UCSD-AML1 (cell line): ENCODE data around the gene ALG6.

Experiments
- DNase-seq: peaks from one replicate; lab custom pipeline; 2025; ENCODE audit not compliant: unreplicated experiment; lab: John Stamatoyannopoulos, UW

Gene ALG6

GRCh38 chr1:63367215-63368103 is at the start of gene ALG6:
ALG6 (plus strand) TSS chr1:63367627; CDS start chr1:63370978, 3,351 bp downstream.
- DNase-seq: peak; percentile 97

DNA sequence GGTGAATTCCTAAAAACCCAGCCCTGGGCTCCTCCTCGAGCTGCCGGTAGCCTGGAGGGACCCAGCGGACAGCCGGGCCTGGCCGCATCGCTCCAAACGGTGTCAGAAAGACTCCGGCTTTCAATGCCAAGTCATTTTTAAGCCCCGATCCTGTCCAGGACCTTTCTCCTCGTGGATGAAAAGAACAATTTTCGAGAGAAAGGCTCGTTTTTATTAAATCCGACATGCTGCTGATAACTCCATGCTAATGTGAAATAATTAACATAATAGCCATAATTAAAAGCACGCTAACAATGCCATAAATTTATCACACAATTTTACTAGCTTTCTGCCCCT is 49.6 kb upstream of the ALG6 start:
- no peak for DNase-seq

DNA sequence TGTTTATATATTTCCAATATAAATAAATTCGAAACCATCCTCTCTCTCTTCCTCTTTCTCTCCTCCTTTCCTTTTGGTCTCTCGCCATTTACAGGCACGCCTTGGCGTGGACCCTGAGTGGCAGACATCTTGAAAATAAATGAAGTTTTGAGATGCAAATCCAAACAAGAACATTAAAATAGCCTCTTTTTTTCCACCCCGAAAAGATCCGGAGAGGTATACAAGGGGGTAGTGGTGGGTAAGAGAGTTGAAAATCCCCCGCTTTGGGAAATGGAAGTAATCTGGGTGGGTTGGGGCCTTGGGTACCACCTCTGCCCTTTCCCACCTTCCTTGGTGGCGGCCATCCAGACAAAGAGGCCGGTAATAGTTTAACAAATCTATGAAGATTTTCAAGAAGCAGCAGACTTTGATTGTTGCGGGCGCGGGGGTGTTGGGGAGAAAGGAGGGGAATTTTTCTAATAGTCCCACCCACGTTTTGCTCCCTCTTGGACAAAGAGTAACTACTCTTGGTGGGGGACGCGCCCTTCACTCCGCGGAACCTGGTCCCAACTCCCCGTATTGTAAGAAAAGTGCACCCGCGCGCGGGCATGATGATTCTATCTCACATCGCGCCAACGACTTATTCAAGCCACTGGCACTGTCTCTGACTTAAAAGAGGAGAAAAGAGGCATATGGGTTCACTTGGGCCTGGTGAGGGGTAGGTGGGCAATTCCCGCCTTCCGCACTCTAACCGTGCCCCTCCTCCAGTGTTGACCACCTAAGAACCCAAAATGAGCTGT is 49.0 kb upstream of the ALG6 start:
- no peak for DNase-seq

GRCh38 chr1:63319046-63320021 is 48.1 kb upstream of the ALG6 start:
- DNase-seq: no peak

DNA sequence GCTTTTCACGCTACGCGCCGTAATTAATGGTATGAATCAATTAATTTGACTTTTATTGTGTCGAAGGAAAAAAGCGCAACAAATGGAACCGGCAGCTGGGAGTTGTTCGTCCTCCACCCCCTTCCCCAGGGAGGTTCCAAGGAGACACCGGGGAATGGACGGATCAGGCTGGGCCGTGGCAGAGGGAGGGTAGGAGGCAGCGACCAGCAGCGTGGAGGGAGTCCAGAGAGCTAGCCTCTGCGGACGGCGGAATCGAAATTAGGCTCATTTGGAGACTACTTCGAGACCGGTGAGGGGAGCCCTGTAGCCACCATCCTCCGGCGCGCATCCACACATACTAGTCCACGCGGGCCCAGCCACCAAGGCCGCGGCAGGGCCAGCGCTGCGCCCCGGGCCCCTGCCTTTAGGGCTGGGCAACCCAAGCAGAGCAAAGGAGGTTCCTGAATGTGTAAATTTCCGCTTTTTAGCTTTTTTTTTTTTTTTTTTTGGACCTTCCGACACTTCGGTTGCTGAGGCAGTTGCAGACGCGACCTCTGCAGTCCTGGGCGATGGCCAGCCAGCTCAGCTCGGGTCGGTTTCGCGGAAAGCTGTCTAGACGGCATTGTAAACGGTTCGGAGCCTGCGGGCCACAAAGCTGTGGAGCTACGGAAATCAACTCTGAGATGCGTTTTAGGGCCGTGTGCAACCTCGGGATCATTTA is 47.3 kb upstream of the ALG6 start:
- DNase-seq: no peak

- no peak for DNase-seq
These were observed 46.2 kb upstream of the ALG6 start for GRCh38 chr1:63321066-63321784.

- DNase-seq: no peak
These were observed 45.7 kb upstream of the ALG6 start for GRCh38 chr1:63321785-63322113.

GRCh38 chr1:63322114-63322943 is 45.1 kb upstream of the ALG6 start, which contains the start of gene FOXD3:
FOXD3 (plus strand) TSS chr1:63322567; CDS start chr1:63323059, 492 bp downstream.
- DNase-seq: no peak

DNA sequence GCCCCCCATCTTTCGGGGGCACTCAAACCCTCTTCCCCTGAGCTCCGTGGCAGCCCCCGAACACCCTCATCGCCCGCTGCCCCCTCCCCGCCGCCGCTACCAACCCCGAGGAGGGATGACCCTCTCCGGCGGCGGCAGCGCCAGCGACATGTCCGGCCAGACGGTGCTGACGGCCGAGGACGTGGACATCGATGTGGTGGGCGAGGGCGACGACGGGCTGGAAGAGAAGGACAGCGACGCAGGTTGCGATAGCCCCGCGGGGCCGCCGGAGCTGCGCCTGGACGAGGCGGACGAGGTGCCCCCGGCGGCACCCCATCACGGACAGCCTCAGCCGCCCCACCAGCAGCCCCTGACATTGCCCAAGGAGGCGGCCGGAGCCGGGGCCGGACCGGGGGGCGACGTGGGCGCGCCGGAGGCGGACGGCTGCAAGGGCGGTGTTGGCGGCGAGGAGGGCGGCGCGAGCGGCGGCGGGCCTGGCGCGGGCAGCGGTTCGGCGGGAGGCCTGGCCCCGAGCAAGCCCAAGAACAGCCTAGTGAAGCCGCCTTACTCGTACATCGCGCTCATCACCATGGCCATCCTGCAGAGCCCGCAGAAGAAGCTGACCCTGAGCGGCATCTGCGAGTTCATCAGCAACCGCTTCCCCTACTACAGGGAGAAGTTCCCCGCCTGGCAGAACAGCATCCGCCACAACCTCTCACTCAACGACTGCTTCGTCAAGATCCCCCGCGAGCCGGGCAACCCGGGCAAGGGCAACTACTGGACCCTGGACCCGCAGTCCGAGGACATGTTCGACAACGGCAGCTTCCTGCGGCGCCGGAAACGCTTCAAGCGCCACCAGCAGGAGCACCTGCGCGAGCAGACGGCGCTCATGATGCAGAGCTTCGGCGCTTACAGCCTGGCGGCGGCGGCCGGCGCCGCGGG is 44.2 kb upstream of the ALG6 start:
- DNase-seq: peak; percentile 23

DNA sequence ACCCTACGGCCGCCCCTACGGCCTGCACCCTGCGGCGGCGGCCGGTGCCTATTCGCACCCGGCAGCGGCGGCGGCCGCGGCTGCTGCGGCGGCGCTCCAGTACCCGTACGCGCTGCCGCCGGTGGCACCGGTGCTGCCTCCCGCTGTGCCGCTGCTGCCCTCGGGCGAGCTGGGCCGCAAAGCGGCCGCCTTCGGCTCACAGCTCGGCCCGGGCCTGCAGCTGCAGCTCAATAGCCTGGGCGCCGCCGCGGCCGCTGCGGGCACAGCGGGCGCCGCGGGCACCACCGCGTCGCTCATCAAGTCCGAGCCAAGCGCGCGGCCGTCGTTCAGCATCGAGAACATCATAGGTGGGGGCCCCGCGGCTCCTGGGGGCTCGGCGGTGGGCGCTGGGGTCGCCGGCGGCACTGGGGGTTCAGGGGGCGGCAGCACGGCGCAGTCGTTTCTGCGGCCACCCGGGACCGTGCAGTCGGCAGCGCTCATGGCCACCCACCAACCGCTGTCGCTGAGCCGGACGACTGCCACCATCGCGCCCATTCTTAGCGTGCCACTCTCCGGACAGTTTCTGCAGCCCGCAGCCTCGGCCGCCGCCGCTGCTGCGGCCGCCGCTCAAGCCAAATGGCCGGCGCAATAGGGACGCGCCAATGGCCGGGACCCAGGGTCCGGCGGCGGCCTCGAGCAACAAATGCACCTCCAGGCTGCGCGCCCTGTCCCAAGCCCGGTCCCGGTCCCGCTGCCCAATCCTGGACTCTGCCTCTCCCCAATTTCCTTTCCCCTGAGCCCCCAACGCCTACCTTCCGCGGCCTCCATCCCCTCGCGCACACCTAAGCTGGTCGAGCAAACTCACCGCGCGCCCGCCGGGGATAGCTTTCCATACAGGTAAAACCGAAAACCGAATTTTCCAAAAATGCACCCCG is 43.3 kb upstream of the ALG6 start:
- DNase-seq: no peak

DNA sequence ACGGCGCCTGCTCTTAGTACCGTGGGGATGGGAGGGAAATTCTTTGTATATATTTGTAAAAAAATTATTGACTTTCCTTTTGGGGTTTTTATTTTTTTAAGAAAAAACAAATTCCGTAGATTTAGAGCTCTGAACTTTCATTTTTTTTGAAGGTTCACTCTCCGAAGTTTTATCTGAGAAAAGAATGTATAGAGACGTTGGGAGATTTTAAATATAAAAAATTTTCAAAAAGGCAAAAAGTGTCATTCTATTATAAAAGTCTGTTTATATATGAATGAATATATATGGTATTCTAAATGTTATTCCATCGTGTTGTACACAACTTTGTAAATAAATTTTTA is 42.7 kb upstream of the ALG6 start:
- DNase-seq: no peak

DNA sequence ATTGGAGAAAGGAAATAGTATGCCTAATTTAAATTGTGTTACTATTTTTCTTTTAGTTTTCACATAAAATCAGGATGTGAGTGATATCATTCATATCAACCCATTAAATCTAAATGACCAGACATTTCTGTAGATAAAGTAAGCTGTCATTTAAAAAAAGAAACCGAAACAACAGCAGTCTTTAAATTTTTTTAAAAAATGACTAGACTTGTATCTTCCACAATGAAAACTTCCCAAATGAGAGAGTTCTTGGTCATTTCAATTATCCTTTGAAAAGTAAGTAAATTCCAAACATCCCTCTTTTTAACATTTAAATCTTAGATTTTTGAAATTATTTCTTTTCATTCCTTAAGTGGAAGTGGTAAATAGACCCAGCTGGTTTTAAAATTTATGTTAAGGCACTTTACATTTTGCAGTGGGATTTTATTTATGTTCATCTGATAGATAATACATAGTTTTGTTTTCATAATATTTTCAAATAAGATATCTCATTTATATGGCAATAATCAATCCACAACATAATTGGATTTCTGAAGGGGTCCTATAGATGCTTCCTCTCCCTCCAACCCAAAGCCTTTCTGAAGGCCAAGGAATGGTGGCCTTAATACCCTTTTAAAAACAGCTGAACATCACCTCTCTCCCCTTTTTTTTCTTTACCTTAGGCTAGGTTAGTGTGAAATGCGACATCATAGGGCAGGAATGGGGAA is 42.0 kb upstream of the ALG6 start:
- DNase-seq: no peak

GRCh38 chr1:63326106-63326472 is 41.3 kb upstream of the ALG6 start:
- DNase-seq: no peak

- no peak for DNase-seq
These were observed 40.7 kb upstream of the ALG6 start for GRCh38 chr1:63326473-63327380.

DNA sequence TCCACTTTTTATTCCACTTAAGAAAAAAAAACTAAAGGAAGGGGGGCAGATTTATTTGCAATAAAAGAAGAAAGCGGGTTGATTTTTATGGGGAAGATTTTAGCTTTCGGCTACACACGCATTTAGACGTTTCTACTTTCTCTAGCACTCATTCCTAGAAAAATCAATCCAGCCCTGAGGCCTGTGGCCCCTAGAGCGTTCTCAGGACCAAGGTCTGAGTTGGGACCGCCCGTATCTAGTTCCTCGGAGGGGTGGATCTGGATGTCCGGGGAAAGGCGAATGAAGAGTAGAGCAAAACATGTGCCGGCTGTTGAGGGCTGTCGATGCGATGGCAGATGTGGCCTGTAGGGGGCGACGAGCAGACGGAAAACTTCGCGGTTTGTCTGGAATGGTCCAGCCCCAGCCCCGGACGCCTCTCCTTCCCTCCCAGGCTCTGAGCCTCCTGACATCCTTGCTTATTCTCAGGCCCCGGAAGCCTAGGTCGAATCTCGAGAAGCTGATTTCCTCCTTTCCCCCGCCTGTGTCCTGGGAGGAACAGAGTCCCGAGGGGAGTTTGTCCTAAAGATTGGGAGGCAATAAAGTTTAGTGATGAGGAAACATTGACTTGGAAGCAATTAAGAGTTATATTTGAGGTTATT is 39.9 kb upstream of the ALG6 start:
- peak; percentile 72 for DNase-seq
